GM10248 (cell line): ENCODE measurements around the gene PLCL1.

ENCODE experiments used
- CTCF ChIA-PET: fragments of 300-600 bp; sonication (Branson Sonifier 250); formaldehyde crosslinking; extraction: SDS; loops from one replicate; lab custom pipeline; 2021; ENCODE audit warnings: antibody characterized with exemption; lab: Yijun Ruan, JAX
- POLR2A ChIA-PET: fragments of 350-650 bp; sonication (Branson Sonifier 250); formaldehyde crosslinking; extraction: SDS; loops from one replicate; lab custom pipeline; 2020; ENCODE audit warnings: antibody characterized with exemption; lab: Yijun Ruan, JAX
- DNase-seq: peaks from one replicate; pipeline ENCODE4 v3.0.0; 2012; ENCODE audit errors: extremely low spot score
- TF ChIP-seq, protein P1 (sequence below): IDR thresholded peaks from 2 replicates; pipeline ENCODE4 v1.5.1; 2012; ENCODE audit warnings: mild to moderate bottlenecking, low read depth; ENCODE audit errors: extremely low read depth, missing control alignments, control extremely low read depth

The PLCL1 gene

DNA sequence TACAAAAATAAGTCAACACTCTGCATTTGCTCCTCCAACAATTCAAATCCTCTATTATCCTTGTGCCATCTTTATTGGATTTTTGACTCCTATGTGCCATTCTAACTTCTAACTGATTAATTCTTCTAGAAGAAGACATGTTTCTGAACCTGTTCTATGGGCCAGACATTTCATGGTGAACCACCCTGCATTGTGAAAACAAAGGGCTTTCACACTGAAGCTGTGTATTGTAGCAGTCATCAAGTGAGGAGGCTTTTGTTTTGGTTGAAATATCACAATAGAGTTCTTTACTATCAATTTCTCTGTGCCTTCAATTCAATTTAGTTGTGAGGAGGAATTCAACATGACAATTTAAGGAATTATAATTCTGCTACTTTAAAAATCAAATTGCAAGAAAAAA lies 357.9 kb downstream of the PLCL1 start:
- ChIA-PET POLR2A (no interaction called here), CTCF (no interaction called here)
- DNase-seq = no peak
- TF ChIP-seq, protein P1, sequence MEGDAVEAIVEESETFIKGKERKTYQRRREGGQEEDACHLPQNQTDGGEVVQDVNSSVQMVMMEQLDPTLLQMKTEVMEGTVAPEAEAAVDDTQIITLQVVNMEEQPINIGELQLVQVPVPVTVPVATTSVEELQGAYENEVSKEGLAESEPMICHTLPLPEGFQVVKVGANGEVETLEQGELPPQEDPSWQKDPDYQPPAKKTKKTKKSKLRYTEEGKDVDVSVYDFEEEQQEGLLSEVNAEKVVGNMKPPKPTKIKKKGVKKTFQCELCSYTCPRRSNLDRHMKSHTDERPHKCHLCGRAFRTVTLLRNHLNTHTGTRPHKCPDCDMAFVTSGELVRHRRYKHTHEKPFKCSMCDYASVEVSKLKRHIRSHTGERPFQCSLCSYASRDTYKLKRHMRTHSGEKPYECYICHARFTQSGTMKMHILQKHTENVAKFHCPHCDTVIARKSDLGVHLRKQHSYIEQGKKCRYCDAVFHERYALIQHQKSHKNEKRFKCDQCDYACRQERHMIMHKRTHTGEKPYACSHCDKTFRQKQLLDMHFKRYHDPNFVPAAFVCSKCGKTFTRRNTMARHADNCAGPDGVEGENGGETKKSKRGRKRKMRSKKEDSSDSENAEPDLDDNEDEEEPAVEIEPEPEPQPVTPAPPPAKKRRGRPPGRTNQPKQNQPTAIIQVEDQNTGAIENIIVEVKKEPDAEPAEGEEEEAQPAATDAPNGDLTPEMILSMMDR = no peak

DNA sequence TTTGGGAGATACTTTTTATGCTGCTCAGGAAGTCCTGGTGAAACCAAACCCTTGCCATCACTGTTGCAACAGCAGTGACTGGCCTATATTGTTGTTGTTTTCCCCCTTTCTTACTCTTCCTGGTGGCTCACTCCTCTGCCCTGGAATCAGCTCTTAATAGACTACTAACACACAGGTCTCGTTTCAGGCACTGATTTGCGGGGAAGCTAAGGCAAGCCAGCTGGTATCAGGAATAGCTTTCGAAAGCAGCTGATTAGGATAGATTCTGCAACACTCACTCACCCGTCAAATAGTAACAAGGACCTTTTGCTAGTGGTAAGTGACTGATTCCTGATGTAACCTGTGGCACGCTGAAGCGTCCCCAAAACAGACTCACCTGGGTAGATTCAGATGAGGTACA lies 360.4 kb downstream of the PLCL1 start:
- TF ChIP-seq, protein P1 = no peak
- POLR2A ChIA-PET = interaction anchor here (0.7 kb wide), 1 partner anchor 1909 kb away, joined by 5 read pairs; no protein-coding TSS in a partner anchor
- DNase-seq = no peak
- CTCF ChIA-PET = interaction anchor here (1.0 to 1.1 kb wide), 2 partner anchors 12 to 38 kb away, joined by 3 read pairs; no protein-coding TSS in a partner anchor

DNA sequence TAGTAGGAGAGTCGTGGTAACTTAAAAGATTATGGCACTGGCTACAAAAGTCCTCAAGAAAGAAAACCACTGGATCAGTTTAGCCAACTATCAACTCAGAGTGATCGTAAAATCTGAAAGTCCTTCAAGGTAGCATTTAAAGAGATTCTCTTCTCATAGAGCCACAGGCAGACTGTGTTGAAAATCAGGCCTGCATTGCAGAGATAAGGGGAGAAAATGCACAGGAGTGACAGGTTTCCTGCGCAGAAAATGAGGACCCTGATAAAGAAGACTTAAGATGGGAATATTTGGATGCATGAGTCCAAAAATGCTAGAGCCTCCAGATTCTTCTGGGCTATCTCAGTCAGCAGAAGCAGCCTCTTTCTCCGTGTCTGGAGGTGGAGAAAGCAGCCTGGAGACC lies 360.9 kb downstream of the PLCL1 start:
- no peak for DNase-seq
- POLR2A ChIA-PET = no interaction called here
- CTCF ChIA-PET = interaction anchor here (1.0 kb wide), 1 partner anchor 38 kb away, joined by 3 read pairs; no protein-coding TSS in a partner anchor
- TF ChIP-seq, protein P1 = no peak

DNA sequence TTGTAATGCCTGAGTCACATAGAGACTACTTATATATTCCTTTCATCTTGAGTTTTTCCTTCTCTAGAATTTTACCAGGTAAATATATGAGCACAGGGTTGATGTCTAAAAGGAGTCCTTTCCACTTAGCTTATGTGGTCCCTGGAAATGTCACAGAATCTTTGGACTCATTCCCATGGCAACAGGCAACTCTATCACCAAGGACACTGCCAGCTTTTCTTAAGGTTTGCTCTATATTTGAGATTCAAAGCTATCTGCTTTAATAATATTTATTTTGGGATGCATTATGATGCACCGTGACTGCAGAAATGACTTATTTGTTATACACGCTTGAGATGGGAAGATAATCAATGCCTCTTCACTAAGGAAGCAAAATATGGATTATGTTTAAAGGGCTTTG lies 363.0 kb downstream of the PLCL1 start:
- TF ChIP-seq, protein P1 = no peak
- DNase-seq = no peak
- ChIA-PET CTCF (interaction anchor here (0.9 to 1.3 kb wide), 2 partner anchors 11 to 32 kb away, joined by 3 read pairs; no protein-coding TSS in a partner anchor), POLR2A (no interaction called here)

DNA sequence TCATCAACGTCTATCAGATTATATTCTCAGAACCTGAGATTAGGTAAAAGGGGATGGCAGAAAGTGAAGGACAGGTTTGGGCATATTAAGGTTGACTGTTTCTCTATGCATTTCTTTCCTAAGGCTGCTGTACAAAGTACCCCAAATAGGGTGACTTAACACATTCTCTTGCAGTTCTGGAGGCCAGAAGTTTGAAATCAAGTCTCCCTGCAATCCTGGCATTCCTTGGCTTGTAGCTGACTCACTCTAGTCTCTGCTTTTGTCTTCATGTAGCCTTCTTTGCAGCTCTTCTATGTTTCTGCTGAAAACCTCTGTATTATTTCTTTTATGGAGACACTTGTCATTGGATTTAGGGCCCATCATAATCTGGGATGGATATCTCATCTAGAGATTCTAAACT lies 364.3 kb downstream of the PLCL1 start:
- TF ChIP-seq, protein P1 = no peak
- no peak for DNase-seq
- CTCF ChIA-PET = interaction anchor here (1.3 kb wide), 1 partner anchor 10 kb away, joined by 3 read pairs; no protein-coding TSS in a partner anchor
- POLR2A ChIA-PET = no interaction called here

DNA sequence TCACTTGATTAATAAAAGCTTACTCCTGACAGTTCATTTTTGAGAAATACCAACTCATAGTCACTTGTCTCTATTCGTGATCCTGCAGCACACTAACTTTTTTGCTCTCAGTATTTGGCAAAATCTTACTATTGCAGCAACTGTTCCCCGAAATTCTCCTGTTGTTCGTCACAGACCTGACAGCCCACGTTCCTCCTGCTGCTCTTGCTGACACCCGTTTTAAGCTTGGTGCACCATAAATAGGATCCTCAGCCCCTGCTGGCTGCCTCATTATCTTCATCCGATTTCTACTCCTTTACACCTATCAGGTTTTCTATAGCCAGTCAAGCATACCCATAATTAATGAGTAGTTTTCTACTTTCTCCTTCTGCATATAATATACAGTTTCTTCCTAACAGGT lies 368.8 kb downstream of the PLCL1 start:
- ChIA-PET CTCF (interaction anchor here (1.4 kb wide), 1 partner anchor 10 kb away, joined by 4 read pairs; no protein-coding TSS in a partner anchor), POLR2A (no interaction called here)
- DNase-seq = no peak
- TF ChIP-seq, protein P1 = no peak
